ENCODE measurements around the gene BSG.

Gene BSG

GRCh38 chr19:572140-572742, at the start of gene BSG:
BSG (plus strand) TSS chr19:572596; CDS start chr19:572635, 39 bp downstream.
- peak; percentile 99 for DNase-seq

- no peak for DNase-seq
These were observed 49.7 kb upstream of the BSG start for GRCh38 chr19:522726-523125.

- no peak for DNase-seq
These were observed 48.2 kb upstream of the BSG start for GRCh38 chr19:524062-524674.

GRCh38 chr19:525029-525428, 47.4 kb upstream of the BSG start:
- no peak for DNase-seq

GRCh38 chr19:525857-526419, 46.5 kb upstream of the BSG start:
- no peak for DNase-seq

GRCh38 chr19:530134-531008, 42.0 kb upstream of the BSG start:
- DNase-seq, result no peak

- peak; percentile 84 for DNase-seq
These were observed 41.2 kb upstream of the BSG start for GRCh38 chr19:531009-531752.

GRCh38 chr19:531753-532560, 40.4 kb upstream of the BSG start, which contains the start of gene CDC34:
CDC34 (plus strand) TSS chr19:531760; CDS start chr19:531932, 172 bp downstream.
- no peak for DNase-seq

GRCh38 chr19:532561-533363, 39.6 kb upstream of the BSG start:
- DNase-seq, result peak; percentile 79

GRCh38 chr19:533364-534058, 38.9 kb upstream of the BSG start:
- no peak for DNase-seq

- DNase-seq, result no peak
These were observed 38.3 kb upstream of the BSG start for GRCh38 chr19:534088-534487.

- DNase-seq, result no peak
These were observed 37.2 kb upstream of the BSG start for GRCh38 chr19:535017-535835.

- DNase-seq, result no peak
These were observed 36.1 kb upstream of the BSG start for GRCh38 chr19:536031-536880.

- no peak for DNase-seq
These were observed 35.5 kb upstream of the BSG start for GRCh38 chr19:536881-537404.

GRCh38 chr19:538641-539428, 33.6 kb upstream of the BSG start:
- no peak for DNase-seq

GRCh38 chr19:539429-540030, 32.9 kb upstream of the BSG start:
- DNase-seq, result no peak
